Activated CD8-positive, alpha-beta memory T cell treated with anti-CD3 and anti-CD28 coated beads for 1 hour (primary cell): ENCODE data around the gene CYP26C1.
"Not testable (repeated sequence)": the region's sequence is repeated elsewhere in the genome, so short reads cannot be mapped to it uniquely, and the experiment has no call there.

Source experiments
- DNase-seq, 2 donors: peaks; one replicate each; pipeline ENCODE4 v3.0.0-alpha.2; 2020; ENCODE audit warnings: low read depth in 1 of 2; ENCODE audit errors: extremely low read depth in 1 of 2

Gene CYP26C1

DNA sequence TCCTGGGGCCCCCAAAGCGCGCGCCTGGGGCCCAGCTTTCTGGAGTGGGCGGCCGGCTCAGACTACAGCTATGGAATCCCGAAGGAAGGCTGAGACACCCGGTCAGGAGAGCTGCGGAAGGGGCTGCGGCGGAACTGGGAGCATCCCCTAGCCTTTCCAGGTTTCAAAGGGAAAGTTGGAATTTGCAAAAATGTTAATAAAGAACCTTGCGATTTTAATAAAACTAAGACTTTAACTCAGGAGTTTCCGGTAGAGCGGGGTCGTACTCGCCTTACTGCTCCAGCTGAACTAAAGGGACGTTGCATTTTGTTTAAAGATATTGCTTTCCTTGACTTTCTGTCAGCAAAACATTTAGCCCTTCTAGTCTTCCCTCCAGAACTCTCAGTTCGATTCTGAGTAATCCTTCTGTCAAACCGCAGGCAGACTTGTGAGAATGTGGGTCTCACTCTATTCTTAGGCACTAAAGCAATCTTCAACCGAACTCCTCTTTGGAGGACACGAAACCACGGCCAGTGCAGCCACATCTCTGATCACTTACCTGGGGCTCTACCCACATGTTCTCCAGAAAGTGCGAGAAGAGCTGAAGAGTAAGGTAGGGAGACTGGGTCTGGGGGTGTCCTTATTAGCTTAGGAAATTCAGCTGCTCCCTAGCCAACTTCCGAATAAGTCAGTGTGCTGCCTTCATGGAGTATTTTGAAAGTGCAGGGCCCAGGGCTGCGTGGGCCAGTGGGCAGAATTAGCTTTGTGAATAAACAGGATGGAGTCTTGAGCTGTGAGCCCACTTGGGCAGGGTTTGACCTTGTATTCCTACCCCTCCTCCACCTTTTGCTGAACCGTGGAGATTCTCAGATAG is 15.0 kb downstream of the CYP26C1 start:
- DNase-seq, result no peak

DNA sequence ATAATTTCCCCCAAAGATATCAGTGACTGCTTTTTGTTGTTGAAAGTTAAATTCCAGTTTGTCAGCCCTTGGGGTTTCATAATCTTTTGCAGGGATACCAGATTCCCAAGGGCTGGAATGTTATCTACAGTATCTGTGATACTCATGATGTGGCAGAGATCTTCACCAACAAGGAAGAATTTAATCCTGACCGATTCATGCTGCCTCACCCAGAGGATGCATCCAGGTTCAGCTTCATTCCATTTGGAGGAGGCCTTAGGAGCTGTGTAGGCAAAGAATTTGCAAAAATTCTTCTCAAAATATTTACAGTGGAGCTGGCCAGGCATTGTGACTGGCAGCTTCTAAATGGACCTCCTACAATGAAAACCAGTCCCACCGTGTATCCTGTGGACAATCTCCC is 16.3 kb downstream of the CYP26C1 start:
- no peak for DNase-seq

DNA sequence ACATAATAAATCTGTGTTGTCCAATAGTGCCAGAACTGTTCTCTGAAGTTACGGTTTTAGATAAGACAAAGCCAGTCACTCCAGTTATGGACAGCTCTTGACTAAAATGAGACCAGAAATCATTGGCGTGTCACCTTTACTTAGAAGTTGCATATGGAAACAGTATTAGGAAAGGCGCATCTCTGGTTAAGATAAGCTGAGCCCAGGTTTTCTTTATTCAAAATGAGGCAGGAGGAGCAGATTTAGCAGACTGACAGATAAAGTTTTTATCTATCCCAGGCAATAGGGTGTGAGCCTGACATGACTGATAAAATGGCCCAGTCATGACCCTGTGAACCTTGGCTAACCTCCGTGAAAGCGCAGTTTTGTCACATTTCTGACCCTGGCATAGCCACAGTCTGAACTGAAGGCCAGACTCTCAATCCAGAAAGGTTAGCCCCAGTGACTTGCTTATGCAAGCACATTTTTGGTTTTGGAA is 17.3 kb downstream of the CYP26C1 start:
- DNase-seq, result no peak

DNA sequence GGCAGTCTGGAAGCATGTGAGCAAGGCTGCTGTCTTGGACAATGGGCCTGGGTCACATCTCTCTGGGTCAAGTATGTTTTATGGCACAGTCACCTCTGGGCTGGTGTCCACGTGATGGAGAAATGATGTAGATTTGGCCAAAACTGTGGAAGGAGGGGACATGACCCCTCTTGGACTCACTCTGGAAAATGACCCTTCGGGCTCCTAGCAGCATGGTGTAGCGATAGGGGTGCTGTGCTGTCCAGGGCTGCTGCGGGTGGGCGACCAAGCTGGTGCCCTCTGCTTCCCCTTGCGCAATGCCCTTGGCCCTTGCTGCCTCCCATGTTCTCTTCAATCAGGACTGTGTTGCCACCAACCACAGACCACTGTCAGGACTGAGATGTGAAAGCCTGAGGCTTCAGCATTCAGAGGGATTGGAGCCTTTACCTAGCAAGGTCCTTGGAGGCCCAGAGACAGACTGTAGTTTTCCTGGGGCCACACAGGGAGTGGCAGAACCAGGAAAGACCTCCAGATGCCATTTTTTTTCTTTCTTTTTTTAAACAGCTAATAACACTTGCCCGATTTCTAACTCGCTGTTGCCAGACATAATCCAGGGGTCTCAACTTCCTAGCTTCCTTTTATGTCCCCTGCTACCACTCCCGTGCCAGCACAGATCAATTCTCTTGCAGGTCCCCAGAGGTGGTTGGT is 19.2 kb downstream of the CYP26C1 start:
- DNase-seq, result no peak

DNA sequence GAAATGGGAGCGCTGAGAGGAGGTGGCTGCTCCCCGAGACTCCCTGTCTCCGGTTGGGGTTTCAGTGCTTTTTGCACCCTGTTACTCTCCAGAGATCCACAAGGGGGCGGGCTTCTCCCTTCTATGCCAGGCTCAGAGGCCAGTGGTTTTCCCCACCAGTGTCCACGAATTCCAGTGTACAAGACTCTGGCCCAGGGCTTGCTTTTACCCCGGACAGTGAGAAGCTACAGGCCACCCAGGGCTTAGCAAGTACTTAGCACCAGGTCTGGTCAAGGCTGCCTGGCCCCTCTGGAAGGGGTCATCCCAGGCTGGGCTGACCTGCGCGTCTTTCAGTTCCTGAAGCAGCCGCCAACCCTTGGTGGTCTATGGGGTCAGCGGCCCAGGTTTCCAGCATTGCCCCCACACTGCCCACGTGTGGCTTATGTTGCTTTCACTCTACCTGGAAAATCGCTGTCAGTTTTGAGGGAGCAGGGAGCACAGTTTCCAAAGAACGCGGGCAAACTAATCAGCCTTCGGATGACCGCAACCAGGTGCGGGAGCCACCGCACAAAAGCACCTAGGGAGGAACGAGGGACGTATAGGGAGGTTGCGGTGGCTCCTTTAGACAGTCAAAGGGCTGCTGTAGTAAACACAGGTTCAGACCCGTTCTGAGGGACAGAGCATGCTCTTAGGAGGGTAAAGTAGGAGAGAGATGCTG is 19.9 kb downstream of the CYP26C1 start:
- peak in 1 of 2 donors; percentile 22 for DNase-seq

DNA sequence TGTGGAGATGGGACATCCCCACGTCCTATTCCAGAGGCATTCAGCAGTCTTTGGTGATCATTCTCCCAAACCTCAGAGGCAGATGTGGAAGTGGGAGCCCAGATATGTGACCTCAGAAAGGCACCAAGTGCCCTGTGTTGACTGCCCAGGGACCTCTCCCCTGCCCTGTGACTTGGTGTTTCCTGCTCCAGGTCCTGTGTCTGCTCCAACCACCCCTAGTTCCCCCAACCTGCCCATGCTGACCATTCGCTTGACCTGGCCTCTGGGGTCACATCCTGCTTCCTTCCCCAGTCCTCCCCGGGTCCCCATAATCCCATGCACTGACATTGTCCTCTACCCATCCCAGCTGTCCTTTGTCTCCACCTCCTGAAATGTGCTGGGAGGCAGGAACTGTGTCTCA is 20.7 kb downstream of the CYP26C1 start:
- DNase-seq, result no peak

DNA sequence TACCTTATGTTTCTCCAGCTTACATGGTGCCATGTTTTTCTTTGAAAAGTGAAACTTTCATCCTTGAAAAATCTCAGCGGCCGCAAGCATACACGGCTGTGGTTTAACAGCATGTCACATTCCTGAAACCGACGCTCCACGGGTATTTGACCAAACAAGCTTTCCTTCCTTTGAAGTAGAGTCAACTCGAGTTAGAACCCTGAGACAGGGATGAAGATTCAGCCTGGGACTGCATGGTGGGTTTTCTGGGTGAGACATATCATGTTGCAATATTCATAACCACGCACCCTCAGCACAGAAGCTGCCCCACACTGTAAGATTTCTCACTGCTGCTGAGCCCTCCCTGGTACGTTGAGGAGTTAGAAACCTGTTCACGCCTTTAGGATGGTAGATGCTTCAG is 21.2 kb downstream of the CYP26C1 start:
- DNase-seq, result no peak

DNA sequence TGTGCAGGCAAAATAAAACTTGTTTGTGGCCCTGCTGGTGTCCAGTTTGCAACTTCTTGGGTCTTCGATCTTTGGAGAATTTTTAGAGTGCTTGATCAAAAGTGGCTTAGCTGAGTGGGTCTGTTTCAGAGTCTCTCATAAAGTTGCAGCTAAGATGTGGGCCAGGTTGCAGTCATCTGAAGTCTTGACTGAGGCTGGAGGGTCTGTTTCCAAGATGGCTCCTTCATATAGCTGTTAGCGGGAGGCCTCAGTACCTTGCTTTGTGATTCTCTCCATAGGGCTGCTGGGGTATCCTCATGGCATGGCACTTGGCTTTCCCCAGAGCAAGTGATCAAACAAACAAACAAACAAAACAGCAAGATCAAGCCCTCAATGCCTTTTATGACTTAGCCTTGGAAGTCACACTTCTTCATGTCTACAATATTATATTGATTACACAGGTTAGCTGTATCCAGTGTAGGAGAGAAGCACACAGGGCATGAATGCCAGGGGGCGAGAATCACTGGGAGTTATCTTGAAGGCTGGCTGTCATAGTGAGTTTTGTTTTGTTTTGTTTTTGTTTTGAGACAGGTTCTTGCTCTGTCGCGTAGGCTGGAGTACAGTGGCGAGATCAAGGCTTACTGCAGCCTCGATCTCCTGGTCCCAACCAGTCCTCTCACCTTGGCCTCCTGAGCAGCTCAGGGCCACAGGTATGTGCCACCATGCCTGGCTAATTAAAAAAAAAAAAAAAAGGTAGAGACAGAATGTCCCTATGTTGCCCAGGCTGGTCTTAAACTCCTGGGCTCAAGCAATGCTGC is 23.3 kb downstream of the CYP26C1 start:
- DNase-seq, result no peak

DNA sequence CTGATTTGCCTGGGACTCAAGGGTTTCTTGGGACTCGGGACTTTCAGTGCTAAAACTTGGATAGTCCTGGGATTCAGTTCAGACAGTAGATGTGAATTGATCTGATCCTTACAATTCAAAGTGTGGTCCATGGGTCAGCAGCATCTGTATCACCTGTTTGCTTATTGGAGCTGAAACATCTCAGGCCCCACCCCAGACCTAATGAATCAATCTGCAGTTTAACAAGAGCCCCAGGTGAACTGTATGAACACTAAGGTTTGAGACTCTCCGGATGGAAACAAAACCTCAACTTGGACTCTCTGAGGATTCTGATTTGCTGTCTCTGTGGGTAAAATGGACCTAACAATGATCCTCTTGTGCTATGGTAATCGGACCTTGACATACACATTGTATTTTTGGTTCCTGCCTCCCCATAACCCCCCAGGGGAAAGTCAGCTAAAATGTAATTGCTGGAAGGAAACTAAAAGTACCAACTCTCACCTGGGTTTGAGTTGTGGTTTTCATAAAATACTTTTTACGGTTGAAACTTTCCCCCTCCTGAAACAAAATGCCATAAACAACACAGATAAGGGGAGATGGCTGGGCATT is 24.8 kb downstream of the CYP26C1 start:
- no peak for DNase-seq

DNA sequence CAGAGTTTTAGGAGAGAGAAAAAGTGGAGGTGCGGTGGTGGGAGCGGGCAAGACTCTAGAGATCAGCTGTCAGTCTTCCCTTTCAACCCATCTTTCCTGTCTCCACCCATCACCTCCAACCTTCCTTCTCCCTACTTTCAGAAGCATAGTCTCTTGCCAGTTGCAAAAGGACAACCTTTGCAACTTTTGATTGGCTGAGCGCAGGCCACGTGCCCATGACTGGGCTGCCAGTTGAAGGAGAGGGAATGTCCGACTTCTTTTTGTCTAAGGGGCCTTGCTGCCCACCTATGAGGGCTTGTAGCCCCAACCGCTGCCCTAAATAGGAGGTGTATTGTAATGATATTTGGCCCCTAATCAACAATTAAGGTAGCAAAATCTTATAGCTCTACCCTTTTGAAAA is 25.7 kb downstream of the CYP26C1 start:
- DNase-seq, result no peak

DNA sequence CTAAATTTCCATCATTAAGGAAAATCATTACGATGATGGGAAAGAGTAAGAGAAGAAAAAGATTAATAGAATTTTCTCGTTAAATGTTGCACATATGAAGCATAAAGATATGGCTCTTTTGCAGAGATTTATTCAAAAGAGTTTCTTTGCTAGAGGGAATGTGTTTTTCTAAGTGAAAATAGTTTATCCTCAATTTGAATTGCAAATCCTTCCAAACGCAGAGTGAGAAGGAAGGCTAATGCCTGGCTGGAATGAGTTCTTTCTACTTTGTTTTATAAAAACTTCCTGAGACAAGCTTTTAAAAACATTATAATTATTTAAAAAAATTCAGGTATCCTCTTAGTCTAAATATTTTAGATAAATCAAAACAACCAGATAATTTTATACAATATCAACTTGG is 27.2 kb downstream of the CYP26C1 start:
- DNase-seq, result no peak

DNA sequence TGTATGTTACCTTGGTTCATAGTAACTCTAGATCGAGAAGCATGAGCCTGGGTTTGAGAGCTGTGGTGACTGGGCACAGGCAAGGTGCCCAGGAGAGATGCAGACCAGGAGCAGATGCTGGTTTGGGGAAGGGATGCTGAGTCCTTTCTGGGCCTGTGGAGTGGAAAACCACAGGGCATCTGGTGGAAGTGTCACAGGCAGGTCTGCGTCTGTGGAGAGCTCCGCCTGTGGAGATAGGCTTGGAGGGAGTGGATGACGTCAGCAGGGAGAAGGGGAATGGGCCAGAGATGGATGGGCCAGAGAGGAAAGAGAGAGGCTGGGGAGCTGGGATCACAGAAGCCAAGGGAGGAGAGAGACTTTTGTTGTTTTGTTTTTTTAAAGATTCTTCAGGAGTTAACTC is 27.9 kb downstream of the CYP26C1 start:
- DNase-seq, result no peak

DNA sequence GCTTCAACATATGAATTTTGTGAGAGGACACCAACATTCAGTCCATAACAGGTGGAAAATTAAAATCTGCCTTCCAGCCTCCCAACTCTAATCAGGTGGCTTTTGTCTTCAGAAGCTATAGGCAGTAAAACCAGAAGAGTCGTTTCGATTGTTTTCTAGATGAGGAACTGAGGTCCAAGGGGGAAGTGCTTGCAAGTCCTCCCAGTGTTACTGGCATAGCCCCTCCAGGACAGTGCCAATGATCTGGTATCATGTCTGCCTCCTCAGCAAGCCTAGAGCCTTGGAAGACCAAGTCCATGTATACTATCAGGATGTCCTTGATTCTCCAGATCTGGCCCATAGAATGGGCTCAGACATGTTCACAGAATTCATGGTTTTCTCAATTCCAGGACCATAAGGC is 30.0 kb downstream of the CYP26C1 start:
- no peak for DNase-seq

DNA sequence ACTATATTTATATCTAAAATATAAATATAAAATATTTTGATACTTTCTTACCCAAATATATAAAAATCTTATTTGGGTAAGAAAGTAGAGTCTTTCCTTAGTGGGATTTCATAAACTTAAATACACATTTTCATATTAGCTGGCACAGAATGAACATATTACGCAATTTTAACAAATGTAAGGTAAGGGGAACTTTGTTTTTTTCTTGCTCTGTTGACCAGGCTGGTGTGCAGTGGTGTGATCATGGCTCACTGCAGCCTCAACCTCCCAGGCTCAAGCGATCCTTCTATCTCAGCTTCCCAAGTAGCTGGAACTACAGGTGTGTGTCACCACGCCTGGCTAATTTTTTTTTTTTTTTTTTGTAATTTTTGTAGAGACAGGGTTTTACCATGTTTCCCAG is 31.4 kb downstream of the CYP26C1 start:
- DNase-seq, result no peak

DNA sequence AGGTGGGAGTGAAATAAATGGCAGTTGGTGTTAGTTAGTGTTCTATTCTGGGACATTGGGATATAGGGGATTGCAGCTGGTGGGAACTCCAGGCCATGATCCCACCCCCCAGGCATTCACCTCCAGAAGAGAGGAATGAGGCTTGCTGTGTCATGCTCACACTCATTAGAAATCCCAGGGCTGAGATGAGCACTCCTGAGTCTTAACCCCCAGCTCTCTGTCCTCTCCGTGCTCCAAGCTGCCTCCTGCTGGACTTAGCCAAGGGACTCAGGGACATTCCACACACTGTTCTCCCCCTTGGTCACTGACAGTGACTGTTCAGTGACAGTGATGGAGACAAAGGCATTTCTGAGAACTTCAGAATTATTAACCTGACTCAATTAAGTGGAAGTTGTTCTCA is 34.6 kb downstream of the CYP26C1 start:
- no peak for DNase-seq

DNA sequence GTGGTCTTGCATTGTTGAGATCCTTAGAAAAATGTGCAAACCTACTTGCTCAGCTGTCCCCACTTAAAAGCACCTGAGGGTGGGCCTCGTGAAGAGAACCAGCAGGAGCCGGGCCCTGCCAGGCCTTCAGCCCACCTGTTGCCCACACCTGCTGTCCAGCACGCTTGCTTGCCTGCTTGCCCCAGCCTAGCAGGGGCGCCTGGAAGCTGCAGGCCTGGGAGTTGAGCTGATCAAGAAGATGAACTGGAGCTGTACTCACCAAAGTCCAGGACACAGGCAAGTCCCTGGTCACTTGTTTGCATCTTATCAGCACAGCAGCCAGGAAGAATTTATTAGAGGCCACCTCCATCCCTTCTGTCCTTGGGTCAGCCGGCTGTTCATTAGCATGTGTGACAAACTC is 36.3 kb downstream of the CYP26C1 start:
- no peak for DNase-seq

DNA sequence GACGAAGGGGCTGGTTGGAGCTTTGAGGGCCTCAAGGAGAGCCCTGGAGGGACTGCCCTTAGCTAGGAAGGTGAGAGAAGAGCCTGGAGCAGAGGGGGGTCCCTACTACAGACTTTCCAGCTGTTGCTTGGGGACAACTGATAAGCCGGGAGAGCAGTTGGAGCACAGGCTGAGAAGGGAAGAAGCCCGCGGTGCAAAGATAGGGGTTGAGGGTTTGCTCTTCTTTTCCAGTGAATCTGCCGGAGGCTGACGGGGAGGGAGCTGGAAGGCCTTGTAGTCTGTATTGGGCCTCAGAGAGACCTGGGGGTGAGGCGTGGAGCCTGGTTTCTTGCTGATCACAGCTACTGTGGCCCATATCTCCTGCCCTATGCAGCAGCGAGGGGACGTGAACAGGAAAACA is 36.8 kb downstream of the CYP26C1 start:
- no peak for DNase-seq

DNA sequence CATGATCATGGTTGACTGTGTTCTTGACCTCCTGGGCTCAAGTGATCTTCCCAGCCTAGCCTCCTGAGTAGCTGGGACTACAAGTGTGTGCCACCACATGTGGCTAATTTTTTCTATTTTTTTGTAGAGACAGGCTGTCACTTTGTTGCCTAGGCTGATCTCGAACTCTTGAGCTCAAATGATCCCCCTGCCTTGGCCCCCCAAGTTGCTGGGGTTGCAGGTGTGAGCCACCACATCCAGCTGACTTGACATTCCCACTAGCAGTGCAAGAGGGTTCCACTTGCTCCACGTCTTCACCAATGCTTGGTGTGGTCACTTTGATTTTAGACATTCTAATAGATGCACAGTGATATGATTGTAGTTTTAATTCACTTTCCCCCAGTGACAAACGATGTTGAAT is 38.2 kb downstream of the CYP26C1 start:
- DNase-seq, result no peak

DNA sequence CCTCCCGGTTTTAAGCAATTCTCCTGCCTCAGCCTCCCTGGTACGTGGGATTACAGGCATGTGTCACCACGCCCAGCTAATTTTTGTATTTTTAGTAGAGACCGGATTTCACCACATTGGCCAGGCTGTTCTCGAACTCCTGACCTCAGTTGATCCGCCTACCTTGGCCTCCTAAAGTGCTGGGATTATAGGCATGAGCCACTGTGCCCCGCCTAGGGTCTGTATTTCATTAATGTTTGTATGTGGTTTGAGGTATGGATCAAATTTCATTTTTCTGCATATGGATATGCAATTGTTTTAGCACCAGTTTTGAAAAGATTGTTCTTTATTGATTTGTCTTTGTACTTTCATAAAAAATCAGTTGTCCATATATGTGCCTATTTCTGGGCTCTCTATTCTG is 39.1 kb downstream of the CYP26C1 start:
- no peak for DNase-seq

DNA sequence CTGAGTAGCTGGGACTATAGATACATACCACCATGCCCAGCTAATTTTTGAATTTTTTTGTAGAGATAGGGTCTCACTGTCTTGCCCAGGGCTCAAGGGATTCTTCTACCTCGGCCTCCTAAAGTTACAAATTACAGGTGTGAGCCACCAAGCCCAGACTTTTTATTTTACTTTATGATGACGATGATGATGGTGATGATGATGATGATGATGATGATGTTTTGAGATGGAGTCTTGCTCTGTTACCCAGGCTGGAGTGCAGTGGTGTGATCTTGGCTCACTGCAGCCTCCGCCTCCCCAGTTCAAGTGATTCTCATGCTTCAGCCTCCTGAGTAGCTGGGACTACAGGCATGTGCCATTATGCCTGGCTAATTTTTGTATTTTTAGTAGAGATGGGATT is 40.5 kb downstream of the CYP26C1 start:
- not testable (repeated sequence) for DNase-seq

DNA sequence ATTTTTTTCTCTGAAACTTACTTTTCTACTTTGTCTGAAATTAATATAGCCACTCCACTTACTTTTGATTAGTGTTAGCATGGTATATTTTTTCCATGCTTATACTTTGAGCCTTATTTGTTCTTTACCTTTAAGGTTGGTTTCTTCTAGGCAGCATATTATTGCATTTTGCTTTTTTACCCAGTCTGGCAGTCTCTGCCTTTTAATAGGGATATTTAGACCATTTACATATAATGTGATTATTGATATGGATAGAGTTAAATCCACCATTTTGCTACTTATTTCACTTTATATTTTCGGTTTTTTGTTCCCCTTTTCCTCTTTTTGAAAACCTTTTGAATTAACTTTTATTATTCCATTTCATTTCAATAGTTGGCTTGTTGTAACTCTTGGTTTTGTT is 43.4 kb downstream of the CYP26C1 start:
- DNase-seq, result no peak
